NCI-H187 (cell line): ENCODE data around the gene TEX13B.
"Not testable (repeated sequence)": the region's sequence is repeated elsewhere in the genome, so short reads cannot be mapped to it uniquely, and the experiment has no call there.

Experiments used
- DNase-seq, 2 experiments: peaks; one replicate each; lab custom pipeline; 2025; lab: John Stamatoyannopoulos, UW

The TEX13B gene, protein sequence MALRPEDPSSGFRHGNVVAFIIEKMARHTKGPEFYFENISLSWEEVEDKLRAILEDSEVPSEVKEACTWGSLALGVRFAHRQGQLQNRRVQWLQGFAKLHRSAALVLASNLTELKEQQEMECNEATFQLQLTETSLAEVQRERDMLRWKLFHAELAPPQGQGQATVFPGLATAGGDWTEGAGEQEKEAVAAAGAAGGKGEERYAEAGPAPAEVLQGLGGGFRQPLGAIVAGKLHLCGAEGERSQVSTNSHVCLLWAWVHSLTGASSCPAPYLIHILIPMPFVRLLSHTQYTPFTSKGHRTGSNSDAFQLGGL

DNA sequence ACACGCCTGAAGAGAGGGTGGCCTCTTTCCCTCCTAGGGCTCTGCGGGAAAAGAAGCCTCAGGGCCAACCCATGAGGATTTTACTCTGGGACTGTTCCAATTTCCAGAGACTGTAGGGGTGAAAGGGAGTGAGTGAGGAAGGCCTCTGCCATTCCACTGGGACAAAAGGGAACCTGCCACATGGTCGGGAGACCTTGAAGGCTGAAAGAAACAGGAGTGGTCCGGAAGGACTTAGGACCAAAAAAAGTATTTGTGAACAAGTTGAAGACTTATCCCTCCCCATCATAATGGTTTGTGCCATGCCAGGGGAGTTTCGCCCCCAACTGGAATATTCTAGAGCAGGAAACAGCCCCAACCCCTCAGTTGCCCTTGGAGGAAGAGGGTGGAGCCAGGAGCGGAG, at the start of gene TEX13B:
Gene TEX13B, minus strand, starts transcription at position 15 of the 400 bp plus-strand sequence. CDS start 243 bp downstream, outside the sequence.
- no peak for DNase-seq

DNA sequence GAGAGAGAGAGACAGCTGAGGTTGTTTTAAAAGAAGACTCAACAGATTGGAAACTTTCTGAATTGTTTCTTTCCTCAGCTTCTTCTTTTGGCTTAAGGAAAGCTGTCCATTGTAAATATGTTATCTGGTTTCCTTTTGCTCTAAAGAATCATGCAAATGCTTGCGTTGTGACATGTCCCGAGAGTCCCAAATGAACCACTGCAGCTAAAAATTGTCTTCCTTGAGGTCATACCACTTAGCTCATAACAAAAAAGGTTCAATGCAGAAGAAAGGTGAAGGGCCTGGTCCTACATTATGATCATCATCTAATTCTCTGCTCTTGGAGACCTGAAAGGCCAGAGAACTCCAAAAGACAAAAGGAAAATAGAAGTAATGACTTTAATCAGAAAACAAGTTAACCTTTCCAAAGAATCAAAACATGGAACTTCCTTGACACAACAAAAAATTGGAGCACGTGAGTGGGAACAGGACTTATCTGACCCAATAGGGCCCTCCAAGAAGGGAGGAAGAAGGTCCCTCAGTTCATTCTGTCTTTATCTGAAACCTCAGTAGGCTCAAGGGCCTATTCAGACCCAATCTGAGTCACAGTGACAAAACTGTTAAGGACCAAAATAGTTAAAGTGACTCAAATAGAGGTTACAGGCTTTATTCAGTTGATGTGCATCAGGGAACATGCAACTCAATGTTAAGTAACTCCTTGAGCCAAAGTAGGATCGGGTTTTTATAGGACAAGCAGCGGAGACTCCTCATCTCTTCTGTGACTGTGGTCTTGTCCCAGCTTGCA, 48.0 kb upstream of the TEX13B start:
- no peak for DNase-seq

DNA sequence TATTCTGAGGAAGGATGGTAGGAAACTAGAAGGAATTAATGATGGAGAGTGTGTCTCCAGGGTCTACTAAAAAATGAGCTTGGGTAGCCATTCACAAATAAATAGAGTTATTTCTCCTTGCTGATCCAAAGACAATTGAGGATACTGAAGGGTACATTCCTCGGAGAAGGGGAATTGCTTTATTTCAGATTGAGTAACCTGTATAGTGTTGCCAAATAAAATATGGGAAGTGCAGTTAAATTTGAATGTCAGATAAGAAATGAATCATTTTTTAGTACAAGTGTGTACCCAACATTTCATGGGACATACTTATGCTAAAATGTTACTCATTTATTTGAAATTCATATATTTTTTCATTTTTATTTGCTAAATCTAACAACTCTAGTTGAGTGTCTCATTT, 46.7 kb upstream of the TEX13B start:
- DNase-seq, result no peak

DNA sequence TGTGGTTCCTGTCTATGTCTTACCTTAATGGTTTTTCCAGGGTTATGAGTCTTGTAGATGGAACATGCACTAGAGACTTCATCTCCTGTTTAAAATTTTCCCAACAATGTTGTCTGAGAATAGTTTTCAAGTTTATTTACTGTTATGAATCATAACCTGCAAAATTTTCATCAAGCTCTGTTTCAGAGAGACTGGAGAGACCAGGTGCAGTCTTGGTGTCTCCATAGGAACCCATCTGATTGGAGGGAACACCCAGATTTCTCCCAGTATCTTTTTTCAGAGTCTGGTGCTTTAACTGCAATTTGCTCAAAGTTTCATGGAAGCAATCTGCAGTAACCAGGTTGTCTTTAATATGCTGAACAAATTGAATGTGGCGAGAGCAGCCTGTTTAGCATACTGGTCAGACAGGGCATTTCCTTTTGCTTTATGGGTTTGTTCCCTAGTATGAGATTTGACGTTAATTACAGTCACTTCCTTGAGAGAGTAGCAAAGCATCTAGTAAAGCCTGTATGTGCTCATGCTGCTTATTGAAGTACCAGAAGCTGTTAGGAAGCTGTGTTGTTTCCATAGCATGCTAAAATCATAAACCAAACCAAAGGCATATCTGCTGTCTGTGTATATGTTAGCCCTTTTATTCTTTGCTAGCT, 43.9 kb upstream of the TEX13B start:
- DNase-seq, result no peak

DNA sequence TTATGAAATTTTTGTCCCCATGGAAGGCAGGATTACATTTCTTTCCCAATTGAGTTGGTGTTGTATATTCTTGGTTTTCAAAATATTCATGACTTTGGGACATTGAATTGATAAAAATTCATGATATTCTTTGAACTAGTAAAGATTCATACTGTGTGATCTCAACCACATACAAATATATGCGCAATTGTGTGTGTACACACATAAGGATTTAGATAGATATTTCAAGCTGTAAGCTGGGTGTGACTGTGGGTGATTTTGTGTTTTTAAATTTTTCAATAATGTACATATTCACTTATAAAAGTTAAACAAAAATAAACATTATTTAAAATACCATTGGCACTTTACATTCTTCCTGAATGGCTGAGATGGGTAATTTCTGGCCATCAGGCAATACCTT, 43.2 kb upstream of the TEX13B start:
- DNase-seq, result no peak

DNA sequence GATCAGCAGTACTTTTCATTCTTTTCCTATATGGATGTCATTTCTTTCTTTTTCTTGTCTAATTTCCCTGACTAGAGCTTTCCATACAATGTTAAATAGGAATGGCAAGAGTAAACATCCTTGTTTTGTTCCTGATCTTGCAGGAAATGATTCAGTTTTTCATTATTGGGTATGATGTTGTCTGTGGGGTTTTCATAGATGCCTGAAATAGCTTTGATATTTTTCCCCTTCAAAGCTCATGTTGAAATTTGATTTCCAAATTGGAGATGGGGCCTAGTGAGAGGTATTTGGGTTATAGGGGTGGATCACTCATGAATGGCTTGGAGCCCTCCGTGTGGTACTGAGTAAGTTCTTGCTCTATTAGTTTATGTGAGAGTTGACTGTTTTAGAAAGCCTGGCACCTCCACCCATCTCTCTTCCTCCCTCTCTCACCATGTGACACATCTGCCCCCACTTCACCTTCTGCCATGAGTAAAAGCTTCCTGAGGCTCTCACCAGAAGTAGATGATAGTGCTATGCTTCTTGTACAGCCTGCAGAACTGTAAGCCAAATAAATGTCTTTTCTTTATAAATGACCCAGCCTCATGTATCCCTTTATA, 40.4 kb upstream of the TEX13B start:
- no peak for DNase-seq

DNA sequence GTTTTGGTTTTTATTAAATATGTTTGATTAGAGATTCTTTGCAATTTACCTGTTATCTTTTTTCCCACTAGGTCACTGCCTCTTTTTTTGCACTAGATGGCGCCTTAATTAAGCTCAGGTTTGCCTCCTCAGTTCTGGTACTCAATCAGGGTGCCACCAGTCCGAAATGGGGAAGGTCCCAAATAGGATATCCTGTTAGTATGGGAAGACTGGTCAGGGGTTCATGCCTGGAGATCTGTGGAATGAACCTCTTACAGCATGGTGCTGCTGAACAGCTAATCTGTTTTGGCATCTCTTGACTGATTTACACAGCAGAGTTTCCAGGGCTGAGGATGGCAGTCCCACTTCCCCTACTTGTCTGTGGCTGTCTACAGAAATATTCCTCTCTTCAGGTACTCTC, 38.5 kb upstream of the TEX13B start:
- no peak for DNase-seq

DNA sequence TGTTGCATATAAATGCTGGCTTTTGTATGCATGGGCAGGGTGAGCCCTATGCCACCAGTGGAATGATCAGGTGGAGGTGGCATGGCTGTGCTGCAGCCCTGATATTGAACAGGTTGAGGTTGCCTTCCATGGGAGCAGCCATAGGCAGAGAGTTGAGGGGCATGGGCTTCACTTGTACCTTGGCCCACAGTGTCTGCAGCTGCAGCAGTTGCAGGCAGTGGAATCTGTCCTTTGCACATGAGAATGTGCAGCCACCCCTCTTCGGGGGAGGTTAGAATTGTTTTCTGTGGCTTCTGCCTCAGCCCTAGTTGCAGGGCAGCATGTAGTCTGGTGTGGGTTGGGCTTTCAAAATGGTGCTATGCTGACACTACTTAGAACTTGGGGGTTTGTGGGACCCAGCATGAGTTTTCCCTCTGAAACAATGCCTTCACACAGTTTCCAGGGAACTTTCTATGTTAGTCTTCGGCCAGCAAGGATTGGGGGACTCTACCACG, 37.3 kb upstream of the TEX13B start:
- DNase-seq, result no peak

DNA sequence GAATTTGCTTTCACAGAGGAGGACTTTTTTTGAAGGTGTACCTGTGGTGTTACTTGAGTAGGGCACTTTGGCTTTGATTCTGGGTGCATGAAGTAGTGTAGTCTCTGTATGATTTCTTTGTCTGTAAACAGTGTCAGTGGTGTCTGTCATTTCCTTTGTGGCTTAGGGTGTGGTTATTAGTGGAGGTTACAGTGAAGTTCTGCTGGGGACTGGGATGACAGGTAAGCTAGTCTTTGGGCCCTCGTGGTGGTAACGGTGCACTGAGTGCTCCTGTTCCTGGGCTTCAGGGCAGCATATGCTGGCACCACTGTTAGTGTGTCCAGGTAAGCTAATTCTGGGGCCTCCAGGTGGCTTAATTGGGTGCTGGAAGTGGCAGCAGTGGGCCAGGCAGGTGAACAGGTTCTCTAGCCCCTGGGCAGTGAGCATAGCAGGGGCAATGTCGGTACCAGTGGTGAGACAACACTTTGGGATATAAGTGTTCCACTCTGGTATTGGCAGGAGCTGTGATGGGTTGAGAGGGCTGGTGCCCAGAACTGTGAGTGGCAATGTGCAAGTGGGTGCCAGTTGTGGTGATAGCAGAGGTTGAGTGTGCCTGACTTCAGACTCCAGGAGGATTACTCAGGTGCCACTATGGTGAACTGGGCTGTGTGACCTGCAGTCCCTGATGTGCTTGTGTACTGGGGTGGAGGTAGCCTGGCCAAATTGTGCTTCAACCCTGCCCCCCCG, 36.6 kb upstream of the TEX13B start:
- no peak for DNase-seq

DNA sequence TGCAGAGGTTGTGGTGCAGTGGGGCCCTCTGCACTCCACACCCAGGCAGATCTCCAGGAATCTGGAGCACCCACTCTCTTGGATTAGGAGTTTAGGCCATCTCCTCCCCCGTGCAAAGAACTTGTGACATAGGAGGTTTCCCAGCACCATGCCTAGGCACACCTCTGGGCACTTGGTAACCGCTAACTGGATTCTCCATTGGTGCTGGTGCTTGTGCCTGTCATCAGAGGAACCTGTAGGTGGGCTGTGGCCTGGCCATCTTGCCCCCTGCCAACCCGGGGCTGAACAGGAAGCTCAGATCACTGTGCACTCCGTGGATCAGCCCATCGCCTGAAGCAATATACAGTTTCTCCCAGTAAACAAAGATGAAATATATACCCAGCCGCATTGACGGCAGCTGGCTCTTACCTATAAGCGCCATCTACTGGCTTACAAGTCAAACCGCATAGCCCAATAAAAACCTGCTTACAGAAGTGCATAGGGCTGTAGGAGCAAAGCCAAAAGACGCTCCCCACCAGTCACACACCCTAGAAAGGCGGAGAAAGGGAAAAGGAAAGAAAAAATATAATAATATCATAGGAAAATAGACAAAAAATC, 19.1 kb upstream of the TEX13B start:
- DNase-seq, result peak in 1 of 2 experiments; percentile 11

DNA sequence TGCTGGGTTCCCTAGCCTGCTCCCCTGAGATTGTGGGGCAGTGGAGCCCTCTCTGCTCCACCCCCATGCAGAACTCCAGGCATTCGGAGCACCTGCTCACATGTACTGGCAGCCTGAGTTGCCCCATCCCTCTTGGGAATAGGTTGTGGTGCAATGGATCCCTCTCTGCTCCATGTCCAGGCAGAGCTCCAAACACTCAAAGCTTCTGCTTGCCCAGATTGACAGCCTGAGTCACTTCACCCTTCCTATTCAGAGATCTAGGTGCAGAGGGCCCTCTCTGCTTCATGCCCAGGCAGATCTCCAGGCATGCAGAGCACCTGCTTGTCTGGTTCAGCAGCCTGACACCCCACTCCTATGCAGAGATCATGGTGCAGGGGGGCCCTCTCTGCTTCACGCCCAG, 18.6 kb upstream of the TEX13B start:
- no peak for DNase-seq

DNA sequence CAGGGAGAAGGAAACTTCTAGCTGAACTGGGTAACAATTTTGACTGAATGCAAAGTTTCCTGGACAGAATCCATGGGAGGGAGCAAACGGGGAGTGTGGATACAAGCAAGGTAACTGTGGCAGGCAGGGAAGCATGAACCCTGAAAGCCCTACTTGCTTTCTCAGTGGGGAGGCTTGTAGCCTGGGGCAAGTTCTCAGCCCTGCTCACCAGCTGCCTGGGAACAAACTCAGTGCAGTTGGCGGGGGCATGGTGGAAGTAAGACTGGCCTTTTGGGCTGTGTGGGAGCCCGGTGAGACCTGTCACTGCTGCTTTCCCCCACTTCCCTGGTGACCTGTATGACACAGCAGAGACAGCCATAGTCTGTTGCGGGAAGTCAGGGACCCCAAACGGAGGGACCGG, 14.0 kb upstream of the TEX13B start:
- no peak for DNase-seq

DNA sequence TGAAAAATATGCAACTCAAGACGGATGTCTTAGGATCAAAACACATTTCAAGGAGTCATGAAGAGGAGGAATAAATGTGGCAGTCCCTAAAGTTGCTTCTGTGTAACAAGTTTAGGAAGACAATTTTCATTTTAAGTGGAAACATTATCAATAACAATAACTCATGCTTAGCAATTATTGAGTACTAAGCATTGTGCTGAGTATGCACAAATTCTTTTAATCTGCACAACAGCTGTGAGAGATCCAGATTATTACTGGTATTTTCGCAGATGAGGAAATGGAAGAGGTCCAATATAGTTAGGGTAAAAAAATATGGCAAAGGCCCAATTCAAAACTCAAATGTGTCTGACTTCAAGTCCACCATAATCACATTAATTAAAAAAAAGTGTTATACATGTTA, 2.9 kb upstream of the TEX13B start:
- DNase-seq, result no peak

DNA sequence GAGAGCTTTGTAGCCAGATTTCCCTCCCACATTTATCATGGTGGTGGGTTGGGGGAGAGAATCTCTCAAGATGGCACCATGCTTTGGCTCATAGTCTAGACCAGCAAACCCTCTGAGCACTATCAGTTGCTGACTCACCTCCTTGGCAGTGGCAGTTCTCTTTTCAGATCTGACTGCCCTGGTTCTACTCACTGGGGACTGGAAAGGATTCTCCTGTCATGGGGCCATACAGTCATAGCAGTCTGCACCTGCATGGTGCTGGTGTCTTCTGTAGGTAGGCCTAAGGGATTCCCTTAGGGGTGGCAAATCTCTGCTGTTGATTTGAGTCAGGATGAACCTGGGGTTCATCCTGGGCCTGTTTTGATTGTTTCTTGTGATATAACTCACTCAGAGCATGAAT, 2.6 kb downstream of the TEX13B start:
- no peak for DNase-seq

DNA sequence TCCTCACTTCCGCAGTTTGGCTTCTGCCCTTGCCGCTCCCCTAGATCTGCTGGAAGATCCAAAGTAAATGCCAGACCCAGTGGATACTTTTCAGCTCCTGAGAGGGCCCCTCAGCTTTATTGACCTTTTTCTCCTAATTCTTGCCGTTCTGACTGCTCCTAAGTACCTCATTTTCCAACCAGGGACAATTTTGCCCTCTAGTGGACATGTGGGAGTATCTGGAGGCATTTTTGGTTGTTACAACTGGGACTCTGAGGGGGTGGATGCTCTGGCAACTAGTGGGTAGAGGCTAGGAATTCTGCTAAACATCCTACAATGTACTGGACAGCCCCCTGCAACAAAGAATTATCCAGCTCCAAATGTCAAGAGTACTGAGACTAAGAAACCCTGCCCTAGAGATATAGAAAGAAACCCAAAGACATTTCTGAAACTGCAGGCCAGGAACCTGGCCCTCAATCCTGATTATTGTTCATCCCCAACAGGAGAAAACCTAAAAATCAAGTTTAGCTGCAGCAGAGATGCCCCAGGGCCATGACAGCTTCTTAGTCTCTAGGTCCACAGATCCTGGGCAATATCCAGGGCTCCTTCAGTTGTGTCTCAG, 3.4 kb downstream of the TEX13B start:
- DNase-seq, result no peak

DNA sequence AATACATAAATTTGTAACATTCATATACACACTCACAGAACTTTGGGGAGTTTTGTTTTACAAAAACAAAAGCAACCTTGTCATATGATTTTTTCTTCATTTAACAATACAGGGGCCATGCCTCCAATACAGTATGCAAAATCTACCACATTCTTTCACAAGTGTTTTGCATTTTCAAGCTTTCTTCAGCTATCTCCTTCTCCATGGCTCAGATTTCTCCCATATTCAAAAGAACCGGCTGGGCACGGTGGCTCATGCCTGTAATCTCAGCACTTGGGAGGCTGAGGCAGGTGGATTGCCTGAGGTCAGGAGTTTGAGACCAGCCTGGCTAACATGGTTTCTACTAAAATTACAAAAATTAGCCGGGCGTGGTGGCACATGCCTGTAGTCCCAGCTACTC, 4.1 kb downstream of the TEX13B start:
- DNase-seq, result no peak

DNA sequence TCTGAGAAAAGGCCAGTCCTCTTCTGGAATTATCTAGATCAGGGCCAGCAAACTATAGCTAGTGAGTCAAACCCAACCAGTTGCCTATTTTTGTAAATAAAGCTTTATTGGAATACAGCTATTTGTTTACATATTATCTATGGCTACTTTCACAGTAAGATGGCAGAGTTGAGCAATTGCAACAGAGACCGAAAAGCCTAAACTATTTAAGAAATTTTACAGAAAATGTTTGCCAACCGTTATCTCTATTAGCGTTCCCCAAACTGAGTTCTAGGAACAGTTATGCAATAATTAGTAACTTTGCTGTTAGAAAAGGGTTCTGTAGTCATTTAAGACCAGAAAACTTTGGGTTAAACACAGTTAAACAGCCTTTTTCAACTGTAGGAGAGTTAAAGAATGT, 10.5 kb downstream of the TEX13B start:
- no peak for DNase-seq

DNA sequence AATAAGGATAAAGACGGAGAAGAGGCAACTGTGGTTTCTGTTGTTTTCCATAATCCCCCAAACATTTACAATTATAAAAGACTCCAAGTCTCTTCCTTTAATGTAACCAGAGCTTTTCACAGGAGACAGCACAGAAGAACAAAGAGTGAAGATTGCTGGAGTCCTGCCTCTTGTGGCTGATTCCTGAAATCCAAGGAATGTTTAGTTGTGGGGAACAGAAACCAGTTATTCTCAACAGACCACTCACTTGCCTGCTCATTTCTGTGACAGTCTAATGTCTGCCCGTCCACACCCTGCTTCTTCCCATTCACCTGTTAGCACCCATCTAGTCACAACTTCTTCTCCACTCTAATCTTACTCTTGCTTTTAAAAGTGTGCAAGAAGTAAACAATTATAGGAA, 12.1 kb downstream of the TEX13B start:
- DNase-seq, result no peak

DNA sequence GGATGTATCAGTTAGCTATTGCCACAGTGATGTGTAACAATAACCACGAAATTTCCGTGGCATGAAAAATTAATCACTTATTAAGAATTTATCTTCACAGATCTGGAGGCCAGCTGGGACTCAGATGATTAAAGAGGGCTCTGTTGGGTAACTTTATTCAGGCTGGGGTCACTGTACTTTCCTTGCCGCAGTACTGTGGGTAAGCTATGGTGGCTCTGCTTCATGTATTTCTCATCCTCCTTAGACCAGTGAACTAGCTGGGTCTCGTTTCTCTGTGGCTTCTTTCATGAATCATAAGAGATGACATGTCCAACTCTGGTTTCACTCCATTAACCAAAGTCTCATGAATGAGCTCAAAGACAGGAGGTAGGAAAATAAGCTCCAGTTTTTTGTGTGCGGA, 13.5 kb downstream of the TEX13B start:
- no peak for DNase-seq

DNA sequence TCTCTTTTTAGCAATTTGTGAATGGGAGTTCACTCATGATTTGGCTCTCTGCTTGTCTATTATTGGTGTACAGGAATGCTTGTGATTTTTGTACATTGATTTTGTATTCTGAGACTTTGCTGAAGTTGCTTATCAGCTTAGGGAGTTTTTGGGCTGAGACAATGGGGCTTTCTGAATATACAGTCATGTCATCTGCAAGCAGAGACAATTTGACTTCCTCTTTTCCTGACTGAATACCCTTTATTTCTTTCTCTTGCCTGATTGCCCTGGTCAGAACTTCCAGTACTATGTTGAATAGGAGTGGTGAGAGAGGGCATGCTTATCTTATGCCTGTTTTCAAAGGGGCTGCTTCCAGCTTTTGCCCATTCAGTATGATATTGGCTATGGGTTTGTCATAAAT, 26.8 kb downstream of the TEX13B start:
- DNase-seq, result not testable (repeated sequence)

DNA sequence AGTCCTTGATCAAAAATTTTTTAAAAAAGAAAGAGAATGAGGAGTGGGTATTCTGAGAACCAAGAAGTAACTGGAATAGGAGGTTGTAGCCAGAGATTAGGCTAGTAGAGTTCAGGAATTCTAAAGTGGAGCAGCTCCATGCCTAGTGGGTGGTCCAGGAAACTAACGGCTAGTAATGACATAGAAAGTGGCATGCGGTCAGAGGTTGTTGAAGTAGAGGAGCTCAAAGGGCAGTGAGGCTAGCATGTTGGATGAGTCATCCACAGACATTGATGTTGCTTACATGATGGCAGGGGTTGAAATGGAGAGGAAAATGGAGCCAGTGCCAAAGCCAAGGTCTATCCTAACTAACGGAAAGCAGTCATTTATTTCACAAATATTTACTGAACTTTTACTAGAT, 42.1 kb downstream of the TEX13B start:
- no peak for DNase-seq
